ENCODE data around the gene ASPG. TPM values are rescaled to one million over a fixed set of nuclear protein-coding genes. Genes with fewer than 3 reads are reported as not detected.

Gene ASPG
- total RNA-seq, 1 donor from 2014 or later: not detected

DNA sequence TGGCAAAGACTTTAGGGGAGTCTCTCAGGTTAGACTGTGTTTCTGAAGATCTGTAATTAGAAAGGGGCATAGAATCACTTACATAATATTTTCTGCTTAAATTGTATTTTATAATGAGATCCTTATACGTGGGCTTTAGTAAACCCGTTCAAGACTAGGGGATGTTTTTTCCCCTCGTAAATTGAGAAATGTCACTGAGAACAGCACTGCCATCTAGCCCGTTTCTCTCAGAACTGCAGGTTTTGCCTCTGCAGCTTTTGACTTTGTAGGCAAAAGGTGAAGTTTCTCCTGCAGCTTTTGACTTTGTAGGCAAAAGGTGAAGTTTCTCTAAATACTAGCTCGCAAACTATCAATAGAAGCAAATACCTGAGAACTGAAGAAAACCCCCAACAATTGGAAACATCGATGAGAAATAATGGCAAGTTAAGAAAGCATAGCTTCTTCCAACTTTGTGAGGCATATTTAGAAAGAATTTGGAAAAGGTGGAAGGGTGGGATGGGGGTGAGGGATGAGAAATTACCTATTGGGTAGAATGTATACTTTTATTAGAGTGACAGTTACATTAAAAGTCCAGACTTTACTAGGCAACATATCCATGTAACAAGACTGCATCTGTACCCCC, 9.9 kb upstream of the ASPG start:
- intact Hi-C loops (cut with micrococcal nuclease): loop anchor here (5.0 kb wide), 1 partner anchor 153 kb away; a partner anchor contains a TSS

DNA sequence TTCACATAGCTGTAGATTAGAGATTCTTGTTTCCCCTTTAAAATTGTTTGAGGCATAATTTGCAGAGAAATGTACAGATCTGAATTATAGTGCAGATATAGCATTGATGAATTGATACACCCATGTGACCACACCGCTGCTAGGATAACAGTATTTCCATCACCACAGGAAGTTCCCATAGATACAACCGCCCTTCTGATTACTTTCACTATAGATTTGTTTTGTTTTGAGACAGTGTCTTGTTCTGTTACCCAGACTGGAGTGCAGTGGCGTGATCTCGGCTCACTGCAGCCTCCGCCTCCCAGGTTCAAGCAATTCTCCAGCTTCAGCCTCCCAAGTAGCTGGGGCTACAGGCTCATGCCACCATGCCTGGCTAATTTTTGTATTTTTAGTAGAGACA, 8.8 kb upstream of the ASPG start:
- intact Hi-C loops (cut with micrococcal nuclease): loop anchor here (5.0 kb wide), 1 partner anchor 154 kb away; a partner anchor contains a TSS

DNA sequence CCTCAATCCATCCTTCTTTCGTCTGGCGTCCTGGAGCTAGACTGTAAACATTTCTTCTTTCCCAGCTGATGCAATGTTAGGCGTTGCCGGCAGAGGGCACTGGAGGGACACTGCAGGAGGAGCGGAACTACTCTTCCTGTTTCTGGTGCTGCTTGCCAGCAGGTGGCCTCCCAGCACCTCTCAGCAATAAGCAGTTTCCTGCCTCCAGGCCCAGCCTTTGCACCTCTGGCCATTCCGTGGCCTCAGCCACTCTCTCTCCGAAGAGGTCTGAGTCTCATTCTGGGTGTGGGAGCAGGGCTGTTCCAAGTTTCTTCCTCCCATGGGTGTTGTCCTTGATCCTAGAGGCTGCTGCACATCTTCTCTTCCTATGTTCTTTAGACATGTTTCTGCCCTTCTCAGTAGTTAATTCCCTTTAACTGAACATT, 7.5 kb upstream of the ASPG start:
- intact Hi-C loops (cut with micrococcal nuclease): loop anchor here (1.0 to 5.0 kb wide), 7 partner anchors 17 to 562 kb away; partner anchors contain the start of gene PPP1R13B

DNA sequence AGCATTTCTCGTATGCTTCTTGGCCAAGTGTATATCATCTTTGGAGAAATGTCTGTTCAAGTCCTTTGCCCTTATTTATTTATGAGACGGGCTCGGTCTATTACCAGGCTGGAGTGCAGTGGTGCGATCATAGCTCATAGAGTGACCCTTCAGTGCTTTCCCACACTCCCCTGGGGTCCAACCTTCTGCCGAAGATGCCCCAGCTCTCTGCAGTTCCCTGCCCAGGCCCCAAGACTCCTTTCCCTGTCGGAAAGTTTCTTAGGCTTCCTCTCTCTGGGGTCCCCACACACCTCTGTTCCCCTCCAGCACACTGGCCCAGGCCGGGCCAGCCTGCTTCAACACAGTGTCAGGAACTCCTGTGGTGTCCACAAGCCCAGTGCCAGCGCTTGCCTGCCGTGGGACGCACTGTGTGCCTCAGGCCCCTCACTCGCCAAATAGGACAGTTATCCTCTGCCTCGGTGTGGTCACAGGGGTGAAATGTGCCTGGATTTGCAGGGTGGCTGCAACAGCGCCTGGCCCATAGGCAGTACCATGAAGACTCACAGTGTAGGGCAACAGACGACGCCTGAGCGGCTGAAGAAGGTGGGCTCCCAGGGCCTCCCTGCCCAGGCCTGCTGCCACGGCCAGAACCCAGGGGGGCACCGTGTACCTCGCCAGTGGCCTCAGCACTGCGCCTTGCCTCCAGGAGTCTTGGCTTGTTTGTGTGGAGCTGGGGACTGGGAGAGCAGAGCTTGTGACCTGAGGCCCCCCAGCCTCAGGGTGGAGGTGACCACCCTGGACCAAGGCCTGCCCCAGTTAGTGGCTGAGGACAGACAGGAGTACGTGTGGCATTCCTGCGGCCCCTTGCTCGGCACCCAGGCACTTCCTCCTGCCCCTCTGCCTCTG, 4.9 kb upstream of the ASPG start:
- intact Hi-C loops (cut with micrococcal nuclease): no loop called here

DNA sequence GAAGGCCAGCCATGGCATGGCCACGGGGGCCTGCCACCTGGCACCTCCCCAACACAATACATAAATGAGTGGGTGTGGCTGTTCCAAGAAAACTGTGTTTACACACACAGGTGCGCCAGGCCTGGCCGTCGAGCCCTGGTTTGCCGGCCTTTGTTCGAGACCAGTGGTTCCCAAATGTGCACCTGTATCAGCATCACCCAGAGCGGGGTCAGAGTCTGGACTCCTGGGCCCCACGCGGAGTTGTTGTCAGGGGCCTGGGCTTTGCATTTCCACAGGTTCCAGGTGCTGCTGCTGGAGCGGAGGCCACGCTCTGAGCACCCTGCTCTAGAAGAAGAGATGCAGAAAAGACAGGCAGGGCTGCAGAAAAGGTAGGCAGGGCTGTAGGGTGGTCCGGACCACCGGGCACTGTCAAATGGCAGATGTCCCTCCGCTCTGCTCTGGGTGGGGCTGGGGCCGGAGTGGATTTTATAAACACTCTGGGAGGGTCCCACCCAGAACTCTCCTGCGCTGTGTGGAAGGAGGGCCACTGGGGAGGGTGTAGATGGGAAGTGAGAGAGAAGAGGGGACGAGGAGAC, 4.2 kb upstream of the ASPG start:
- intact Hi-C loops (cut with micrococcal nuclease): no loop called here

DNA sequence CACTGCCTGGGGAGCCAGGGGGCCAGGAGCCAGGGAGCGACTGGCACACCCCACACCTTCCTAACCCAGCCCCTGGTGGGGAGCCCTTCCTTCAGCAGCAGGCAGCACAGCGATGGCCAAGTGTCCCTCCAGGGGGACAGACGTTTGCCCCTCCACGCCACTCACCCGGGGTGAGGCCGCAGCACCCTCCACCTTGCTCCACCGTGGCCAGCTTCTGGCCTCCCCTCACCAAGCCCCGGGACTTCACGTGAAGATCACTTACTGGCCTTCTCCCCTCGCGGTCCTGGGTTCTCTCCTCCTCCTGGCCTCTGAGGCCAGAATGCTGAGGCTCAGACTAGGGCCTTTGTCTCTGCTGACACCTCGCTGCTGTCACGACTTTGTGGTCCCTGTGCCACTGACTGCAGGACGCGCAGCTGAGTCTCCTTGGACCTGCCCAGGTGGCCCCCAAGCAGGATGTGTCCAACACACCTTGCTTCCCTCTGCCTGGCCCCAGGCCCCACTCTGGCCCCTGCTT, 3.5 kb upstream of the ASPG start:
- intact Hi-C loops (cut with micrococcal nuclease): no loop called here

DNA sequence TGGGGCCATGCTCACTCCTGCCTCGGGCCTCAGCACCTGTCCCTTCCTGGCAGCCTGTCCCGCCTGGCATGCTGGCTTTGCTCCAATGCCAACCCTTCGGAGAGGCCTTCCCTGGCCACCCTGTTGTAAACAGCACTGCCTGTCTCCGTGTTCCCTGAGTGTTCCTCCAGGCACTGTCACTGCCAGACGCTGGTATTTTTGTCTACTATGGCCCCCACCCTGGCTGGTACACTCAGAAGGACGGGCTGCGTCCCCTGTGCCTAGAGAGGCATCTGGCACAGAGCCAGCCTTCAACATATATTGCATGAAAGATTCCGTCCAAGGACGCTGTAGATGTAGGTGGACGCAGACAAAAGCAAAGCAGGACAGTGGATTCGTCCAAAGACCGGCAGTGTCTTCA, 2.7 kb upstream of the ASPG start:
- intact Hi-C loops (cut with micrococcal nuclease): no loop called here

DNA sequence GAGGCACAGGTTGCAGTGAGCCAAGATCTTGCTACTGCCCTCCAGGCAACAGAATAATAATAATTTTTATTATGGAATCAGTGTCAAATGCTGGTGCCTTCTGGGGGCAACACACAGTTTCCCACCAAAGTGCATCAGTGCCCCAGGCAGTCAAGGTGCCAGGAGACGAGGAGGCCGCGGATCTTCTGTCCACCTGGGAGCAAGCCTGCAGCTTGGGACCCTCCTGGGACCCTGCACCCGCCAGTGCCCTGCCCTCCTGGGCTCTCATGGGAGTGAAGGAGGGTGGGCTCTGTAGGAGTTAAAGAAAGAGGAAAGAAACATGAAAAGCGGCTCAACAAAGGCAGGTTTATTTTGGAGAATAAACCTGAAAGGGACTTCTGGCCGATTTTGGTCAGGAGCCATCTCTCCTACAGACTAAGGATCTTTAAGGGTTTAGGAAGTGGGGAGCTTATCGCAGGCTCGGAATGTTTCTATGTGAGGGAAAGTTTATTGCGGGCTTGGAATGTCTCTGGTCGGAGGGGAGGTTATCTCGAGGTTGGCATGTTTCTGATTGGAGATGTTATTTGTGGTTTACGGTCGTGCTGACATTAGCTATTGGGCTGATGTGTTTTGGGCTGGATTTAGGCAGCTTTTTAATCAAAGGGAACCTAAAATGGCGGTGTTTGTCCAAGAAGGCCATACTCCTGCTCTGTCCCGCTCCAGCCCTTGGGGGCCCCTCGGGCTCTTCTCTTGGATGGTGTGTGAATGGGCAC, 1.1 kb upstream of the ASPG start:
- intact Hi-C loops (cut with micrococcal nuclease): no loop called here

DNA sequence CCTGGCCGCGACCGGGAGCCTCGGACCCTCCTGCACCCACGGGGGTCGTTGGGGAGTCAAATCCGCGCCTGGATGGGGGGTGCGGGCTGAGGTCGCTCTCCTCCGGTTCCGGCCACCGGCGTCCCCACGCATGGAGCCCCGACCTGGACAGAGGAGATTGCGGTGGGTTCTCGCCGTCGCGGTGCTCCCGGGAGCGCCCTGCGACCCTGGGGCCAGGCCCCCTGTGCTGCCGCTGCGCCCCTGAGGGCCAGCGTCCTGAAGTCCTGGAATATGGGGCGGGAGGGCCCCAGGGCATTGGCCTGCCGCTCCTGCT, 345 bp downstream of the ASPG start:
- intact Hi-C loops (cut with micrococcal nuclease): no loop called here

DNA sequence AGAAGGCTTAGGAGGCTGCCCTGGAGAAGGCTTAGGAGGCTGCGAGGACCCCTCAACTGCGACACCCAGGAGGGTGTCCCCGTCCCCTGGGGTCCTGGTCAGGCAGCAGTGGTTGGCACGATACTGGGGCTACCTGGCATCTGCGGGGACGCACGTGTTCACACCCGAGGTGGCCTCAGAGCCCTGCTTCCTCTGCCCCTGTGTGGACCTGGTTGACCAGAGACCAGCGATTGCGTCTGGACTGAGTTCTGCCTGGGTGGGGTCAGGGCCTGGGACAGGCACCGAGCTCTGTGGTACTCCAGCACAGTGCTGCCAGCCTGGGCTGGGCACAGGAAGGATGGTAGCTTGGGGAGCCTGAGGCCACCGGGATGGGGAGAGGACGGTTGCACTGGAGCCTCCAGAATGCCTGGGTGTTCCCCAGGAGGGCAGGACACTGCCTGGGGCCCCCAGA, 735 bp downstream of the ASPG start:
- intact Hi-C loops (cut with micrococcal nuclease): no loop called here

DNA sequence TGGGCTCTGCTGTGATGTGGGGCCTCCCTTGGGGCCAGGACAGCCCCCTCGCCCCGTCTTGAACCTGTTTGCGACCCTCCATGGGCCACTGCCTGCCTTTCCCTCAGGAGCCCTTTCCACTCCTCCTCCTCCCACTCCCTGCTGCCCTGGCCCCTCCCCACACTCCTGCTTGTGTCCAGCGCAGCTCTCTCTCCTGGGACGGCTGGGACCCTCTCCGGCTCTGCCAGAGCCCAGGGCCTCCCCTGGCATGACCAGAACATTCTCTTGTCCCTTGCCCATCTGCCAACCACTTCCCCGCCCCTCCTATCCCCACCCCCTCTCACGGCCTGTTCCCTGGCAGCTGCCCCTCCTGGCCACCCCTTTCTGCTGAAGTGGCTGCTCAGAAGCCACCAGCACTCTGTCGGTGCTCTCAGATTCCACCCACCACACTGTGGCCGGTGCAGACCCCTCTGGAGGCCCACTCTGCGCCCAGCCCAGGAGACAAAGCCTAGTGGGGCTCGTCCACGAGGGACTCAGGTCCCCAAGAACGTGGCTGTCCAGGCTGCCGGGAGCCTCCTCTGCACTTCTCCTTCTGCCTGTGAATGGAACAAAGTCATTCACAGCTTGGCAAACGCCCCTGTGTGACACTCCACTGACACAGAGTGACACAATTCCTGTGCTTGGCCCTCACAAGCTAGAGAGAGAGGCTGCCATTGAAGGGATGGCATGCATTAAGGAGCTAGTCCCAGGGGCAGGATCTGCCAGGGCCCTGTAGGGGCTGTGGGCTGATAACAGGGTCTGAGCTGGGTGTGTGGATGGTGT, 1.4 kb downstream of the ASPG start:
- intact Hi-C loops (cut with micrococcal nuclease): no loop called here

DNA sequence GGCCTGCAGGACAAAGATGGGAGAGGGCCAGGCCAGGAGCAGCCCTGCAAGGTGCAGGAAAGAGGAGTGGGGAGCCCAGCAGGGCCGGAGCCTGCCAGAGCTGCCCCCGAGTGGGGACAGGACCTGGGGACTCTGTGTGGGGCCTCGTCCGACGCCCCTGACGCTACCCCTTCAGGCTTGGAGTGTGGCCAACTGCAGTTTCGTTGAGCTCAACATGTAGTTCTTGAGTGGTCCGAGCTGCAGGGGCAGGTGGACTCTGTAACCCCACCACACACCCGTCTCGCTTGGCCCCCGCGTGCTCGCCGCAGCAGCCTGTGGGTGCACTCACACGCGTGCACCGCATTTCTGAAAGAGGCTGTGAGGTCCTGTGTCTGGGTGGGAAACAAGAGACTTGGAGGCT, 2.0 kb downstream of the ASPG start:
- intact Hi-C loops (cut with micrococcal nuclease): no loop called here

DNA sequence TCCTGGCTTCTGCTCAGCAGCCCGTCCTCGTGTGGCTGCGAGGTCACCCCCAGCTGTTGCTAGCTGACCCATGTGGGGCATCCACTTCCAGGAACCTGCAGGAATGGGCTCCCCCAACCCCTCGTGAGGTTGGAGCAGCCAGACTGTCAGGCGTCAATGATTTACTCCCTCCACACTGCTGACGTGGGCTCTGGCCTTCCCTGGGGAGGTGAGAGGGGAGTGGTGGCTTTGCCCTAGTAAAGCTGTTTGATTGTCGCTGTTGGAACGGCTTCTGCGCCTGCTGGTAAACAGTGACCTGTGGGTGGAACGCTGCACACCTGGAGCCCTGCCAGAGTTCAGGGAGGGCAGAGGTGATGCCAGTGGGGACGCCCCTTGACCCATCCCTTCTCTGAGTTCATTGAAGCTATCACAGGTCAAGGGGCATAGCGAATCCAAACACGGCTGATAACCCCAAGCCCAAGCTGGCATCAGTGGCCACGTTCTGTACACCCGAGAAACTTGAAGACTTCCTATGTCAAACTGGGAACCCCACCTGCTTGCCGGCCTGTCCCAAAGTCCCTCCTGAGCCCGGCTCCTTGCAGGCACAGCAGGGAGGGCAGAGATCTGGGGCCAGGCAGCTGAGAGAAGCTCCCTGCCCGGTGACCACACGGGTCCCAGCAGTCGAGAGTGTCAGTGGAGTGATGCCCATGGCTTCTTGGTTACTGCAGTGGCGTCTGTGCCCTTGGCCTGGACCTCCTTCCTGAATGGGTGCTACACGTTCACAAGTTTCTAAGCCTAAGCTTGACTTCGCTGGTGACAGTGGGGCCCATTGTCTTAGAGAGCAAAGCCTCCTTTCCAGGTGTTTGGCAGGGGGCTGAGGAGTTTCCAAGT, 2.7 kb downstream of the ASPG start:
- intact Hi-C loops (cut with micrococcal nuclease): no loop called here

DNA sequence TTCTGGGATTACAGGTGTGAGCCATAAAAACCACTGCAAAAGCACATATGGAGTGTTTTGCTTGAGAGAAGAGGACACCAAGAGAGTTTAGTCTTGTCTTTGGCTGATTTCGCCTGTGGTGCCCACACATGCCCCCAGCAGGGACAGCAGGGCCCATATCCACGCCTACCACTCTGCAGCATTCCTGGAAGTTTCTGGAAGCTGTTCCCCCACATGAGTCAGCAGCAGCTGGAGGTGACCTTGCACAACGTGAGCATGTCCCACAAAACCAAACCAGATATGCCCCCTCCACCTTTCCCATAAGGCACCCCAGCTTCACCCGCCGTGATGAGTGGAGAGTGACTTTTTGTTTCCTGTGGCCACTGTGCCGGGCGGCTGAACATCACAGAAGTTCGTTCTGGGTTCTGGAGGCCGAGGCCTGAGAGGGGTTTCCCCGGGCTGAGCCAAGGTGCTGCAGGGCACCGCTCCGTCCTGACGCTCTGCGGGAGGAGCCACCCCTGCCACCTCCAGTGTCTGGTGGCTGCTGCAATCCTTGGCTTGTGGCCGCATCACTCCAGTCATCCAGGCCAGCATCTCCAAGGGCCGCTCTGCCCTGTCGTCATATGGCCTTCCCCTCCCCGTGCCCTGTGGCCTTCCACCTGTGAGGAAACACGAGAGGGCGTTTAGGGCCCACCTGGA, 4.7 kb downstream of the ASPG start:
- intact Hi-C loops (cut with micrococcal nuclease): no loop called here

DNA sequence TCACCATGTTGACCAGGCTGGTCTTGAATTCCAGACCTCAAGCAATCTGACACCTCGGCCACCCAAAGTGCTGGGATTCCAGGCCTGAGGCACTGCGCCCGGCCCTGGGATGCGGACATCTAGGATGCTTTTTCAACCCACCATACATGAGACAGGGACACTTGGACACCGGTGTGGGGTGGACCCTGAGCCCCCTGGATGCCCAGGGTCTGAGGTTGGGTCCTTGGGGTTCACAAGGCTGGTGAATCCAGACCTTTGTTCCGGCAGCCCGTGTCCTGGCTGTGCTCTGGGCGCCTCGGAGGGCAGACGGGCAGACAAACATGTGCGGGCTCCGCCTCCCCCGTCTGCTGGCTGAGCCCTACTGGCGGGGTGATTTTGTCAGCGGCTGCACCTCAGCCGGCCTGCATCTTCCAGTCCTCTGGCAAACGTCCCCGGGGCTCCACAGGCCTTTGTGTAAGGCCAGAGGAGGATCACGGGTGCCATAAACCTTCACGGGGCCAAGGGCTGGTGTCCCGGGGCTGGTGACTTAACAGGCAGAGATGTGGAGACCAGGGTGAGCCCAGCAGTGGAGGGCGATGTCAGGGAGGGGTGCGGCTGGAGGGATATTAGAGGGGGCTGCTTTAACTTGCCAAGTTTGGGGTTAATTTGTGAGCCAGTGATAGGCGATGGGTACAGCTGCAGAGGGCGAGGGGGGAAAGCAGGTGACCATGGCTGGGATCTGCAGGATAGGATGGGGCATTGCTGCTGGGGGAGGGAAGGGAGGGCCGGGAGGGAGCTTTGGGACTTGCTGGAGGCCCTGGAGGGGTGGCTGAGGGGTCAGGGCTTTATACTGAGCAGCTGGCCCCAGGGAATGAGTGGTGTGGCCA, 5.8 kb downstream of the ASPG start:
- intact Hi-C loops (cut with micrococcal nuclease): no loop called here

DNA sequence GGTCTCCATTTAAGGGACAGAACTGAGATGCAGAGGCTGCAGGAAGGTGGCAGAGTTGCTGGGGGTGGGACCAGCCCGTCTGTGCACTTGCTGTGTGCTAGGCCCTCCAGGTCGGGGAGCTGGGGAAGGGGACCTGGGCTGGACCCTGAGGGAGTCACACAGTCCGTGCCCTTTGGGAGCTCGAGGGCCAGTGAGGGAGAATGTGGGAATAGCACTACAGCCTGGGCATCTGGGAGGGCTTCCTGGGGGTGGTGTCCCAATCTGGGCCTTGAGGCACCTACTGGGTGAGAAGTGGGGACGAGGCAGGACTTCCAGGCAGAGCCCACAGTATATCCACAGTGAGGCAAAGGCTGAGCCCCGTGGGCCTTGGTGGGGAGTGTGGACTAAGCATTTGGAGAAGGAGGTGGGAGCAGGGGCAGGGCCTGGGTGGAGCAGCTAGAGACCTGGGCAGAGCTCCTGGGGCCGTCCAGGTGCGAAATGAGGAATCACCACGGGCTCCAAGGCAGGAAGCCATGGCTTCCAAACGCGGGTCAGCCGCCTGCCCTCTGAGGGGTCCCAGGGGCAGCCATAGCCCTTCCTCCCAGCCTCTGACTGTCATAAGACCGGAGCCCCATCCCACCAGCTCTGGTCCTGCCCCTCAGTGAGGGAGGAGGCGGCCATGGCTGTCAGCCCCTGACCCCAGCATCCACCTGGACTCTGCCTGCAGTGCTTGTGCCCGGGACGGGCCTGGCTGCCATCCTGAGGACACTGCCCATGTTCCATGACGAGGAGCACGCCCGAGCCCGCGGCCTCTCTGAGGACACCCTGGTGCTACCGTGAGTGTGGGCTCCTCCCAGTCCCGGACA, 6.6 kb downstream of the ASPG start:
- intact Hi-C loops (cut with micrococcal nuclease): no loop called here

DNA sequence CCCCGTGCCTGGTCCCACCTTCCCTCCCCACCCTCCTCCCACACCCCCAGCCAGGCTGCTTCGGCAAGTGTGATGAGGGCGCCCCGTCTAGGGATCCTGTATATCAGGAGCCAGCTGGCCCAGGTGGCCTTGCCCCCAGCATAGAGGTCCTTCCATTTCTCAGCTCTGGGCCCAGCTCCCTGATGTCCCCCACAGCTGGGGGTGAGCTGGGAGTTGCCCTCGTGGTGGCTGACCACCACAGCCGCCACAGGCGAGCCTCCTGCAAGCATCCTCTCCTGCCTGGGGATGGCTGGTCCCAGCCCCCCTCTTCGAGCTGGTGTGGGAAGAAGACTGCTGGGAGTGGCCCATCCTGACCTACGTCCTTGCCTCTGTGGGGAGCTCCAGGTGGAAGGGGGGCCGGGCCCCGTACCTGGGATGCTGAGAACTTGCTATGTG, 7.4 kb downstream of the ASPG start:
- intact Hi-C loops (cut with micrococcal nuclease): no loop called here
